HUES48 (cell line): Measurements from ENCODE around the gene APOL1.

Experiments used
- H3K27ac ChIP-seq: one replicate; pipeline ENCODE4 v1.7.0; 2013; ENCODE audit warnings: low read depth, low read length, inconsistent platforms
- H3K27me3 ChIP-seq: 2 replicates; pipeline ENCODE4 v1.6.1; 2013; ENCODE audit warnings: mild to moderate bottlenecking, low read length; ENCODE audit not compliant: control insufficient read depth, insufficient read depth
- H3K36me3 ChIP-seq: 2 replicates; pipeline ENCODE4 v1.6.1; 2013; ENCODE audit warnings: low read length; ENCODE audit not compliant: control insufficient read depth, insufficient read depth
- H3K4me1 ChIP-seq: 2 replicates; pipeline ENCODE4 v1.6.1; 2013; ENCODE audit warnings: mild to moderate bottlenecking, low read length; ENCODE audit not compliant: control insufficient read depth, insufficient read depth
- H3K4me3 ChIP-seq: 2 replicates; pipeline ENCODE4 v1.5.1; 2013; ENCODE audit warnings: mild to moderate bottlenecking, low read depth, low read length
- H3K9ac ChIP-seq: 2 replicates; pipeline ENCODE4 v1.6.1; 2013; ENCODE audit warnings: mild to moderate bottlenecking, low read depth, low read length, moderate library complexity
- H3K9me3 ChIP-seq: 2 replicates; pipeline ENCODE4 v1.6.1; 2013; ENCODE audit warnings: low read length; ENCODE audit not compliant: control insufficient read depth, insufficient read depth

Gene APOL1

DNA sequence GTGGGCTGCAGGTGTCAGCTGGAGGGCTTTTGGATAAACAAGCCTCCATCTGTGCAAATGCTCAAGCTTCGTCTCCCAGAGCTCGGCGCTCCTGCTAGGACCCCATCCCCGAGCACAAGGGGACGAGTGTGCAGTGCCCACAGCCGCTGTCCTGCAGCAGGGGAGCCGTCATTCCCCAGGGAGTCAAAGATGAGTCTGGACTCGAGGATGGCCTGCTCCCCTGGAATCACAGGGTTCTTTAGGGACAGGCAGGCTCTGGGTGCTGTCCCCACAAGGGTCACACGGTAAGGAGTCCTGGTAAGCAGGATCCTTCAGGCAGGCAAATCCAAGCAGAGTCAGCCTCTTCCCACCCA is 50.2 kb downstream of the APOL1 start:
- Histone ChIP-seq H3K9me3 (no peaks in the 10 kb centered on the region), H3K9ac (no peak overlapping the region), H3K4me1 (no peaks in the 10 kb centered on the region), H3K27ac (no peak overlapping the region), H3K4me3 (no peak overlapping the region), H3K27me3 (no peaks in the 10 kb centered on the region), H3K36me3 (peaks cover 97% of the 10 kb centered on the region)

DNA sequence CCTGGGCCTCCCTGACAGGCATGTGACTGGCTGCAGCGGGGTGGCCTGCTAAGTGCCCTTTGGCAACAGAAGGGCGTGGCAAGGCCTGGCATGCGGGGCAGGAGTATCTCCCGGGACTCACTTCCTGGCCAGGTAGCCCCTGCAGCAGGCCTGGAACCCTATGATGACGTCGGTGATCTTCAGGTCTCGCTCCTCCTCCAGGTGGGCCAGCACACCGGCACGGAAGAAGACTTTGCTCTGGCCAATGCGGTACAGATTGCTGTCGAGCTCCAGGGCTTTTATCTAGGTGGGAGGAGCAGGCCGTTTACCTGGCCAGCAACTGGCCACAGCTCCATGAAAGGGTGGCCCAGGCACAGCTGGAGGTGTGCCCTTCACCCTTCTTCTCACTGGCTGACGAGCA is 50.9 kb downstream of the APOL1 start:
- no peak overlapping the region for H3K4me3 ChIP-seq
- no peaks in the 10 kb centered on the region for H3K9me3 ChIP-seq
- H3K27ac ChIP-seq, result no peak overlapping the region
- H3K36me3 ChIP-seq, result peaks cover 97% of the 10 kb centered on the region
- H3K27me3 ChIP-seq, result no peaks in the 10 kb centered on the region
- H3K4me1 ChIP-seq, result no peaks in the 10 kb centered on the region
- H3K9ac ChIP-seq, result no peak overlapping the region

DNA sequence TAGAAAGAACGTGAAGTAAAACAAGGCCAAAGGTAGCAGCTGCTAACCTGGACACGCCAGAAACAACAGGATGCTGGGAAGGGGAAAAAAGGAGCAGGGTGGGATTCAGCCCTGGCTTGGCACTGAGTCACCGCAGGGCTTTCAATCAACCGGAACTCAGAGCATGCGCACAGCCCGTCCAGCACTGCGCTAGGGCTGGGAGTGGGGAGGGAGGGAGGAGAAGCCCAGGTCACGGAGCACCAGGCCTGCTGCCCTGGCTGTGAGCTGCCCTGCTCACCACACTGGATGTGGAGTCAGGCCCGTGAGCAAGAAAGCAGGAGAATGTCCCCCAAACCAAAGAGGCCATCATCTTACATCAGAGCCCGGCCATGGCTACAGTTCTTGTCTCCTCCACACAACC is 51.5 kb downstream of the APOL1 start:
- H3K36me3 ChIP-seq, result peaks cover 97% of the 10 kb centered on the region

DNA sequence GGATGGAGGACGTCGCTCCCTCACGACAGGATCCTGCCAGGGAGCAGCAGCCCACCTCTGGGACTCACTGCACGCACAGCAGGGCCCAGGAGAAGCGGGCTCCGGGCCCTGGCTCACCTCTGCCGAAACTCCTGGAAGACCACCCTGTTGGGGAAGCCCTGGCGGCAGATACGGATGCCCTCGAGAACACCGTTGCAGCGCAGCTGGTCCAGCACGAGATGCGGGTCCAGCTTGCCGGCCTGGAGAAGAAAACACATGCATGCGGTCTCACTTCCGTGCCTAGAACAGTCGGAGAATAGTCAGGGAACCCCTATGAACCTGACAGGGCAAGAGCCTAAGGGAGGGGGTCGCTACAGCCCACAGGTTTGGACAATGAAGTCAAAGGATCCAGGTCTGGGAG is 52.9 kb downstream of the APOL1 start:
- peaks cover 95% of the 10 kb centered on the region for H3K36me3 ChIP-seq
- no peaks in the 10 kb centered on the region for H3K27me3 ChIP-seq
- no peaks in the 10 kb centered on the region for H3K9me3 ChIP-seq
- no peaks in the 10 kb centered on the region for H3K4me1 ChIP-seq
- no peak overlapping the region for H3K4me3 ChIP-seq
- no peak overlapping the region for H3K27ac ChIP-seq
- no peak overlapping the region for H3K9ac ChIP-seq

More for the DNA sequence above, 51.5 kb downstream of the APOL1 start:
- Histone ChIP-seq H3K27me3 (no peaks in the 10 kb centered on the region), H3K9me3 (no peaks in the 10 kb centered on the region), H3K4me1 (no peaks in the 10 kb centered on the region), H3K27ac (no peak overlapping the region), H3K4me3 (no peak overlapping the region), H3K9ac (no peak overlapping the region)

DNA sequence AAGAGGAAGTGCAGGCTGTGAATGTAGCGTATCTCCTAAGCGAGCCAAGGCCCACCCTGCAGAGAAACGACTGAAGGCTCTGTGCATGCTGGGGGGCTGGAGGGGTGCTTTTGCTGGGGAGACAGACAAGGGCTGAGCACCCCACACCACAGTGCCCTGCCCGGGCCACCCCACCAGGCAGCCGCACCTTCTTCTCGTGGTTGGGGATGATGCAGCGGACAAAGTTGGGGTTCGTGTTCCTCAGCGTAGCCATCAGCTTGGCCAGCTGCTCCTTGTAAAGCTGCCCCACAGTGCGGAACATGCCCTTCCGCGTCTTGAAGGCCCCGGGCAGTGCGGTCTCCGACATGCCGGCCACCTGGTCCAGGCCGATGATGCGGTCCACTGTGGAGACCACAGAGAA is 53.3 kb downstream of the APOL1 start:
- Histone ChIP-seq H3K9me3 (no peaks in the 10 kb centered on the region), H3K27me3 (no peaks in the 10 kb centered on the region), H3K4me3 (no peak overlapping the region), H3K4me1 (no peaks in the 10 kb centered on the region), H3K27ac (no peak overlapping the region), H3K9ac (no peak overlapping the region), H3K36me3 (peaks cover 96% of the 10 kb centered on the region)

DNA sequence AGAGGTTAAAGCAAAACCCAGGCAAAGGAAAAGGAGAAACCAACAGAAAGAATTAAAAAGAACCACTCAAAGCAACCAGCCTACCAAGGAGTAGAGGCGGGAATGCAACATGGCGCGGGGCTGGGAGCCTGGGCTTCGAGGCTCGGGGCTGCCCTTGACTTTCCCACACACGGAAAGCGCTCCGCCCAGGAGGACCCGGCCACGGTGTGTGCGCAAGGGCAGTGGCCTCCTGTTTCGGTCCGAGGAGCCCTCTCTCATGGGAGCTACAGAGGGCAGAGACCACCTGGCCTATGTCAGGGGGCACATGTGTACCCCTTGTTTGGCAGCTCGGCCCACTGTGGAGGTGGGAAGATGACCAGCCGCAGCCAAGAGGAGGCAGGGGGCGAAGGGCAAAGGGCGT is 55.9 kb downstream of the APOL1 start:
- no peak overlapping the region for H3K27ac ChIP-seq
- no peak overlapping the region for H3K9ac ChIP-seq
- H3K4me1 ChIP-seq, result no peaks in the 10 kb centered on the region
- H3K4me3 ChIP-seq, result no peak overlapping the region
- no peaks in the 10 kb centered on the region for H3K27me3 ChIP-seq
- peaks cover 96% of the 10 kb centered on the region for H3K36me3 ChIP-seq
- H3K9me3 ChIP-seq, result no peaks in the 10 kb centered on the region

DNA sequence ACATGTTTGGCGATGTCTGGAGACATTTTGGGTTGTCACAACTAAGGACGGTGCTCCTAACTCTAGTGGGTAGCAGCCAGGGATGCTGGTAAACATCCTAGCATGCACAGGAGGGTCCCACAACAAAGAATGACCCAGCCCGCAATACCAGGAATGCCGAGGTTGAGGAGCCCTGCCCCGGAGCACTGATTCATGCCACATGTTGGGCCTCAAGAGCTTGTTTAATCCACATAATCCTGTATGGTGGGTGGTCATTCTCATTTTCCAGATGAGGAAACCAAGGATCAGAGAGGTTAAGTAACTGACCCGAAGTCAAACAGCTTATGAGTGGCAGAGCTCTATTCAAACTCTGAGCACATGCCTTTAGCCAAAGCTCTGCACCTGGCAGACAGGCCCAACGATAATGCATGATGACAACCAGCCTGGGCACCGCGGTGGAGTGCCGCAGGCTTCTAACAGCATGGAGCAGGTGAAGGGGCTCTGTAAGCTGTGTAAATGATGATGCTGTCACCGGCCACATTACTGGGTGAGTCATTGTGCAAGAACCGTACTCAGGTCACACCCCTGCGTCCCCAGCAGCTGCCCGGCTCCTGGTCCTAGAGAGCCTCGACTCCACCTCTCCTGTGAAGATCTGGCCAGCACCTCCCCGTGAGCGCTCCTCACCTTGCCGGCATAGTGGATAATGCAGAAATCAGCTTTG is 58.6 kb downstream of the APOL1 start:
- H3K4me1 ChIP-seq, result no peaks in the 10 kb centered on the region
- H3K9me3 ChIP-seq, result no peaks in the 10 kb centered on the region
- H3K27ac ChIP-seq, result no peak overlapping the region
- no peak overlapping the region for H3K4me3 ChIP-seq
- no peaks in the 10 kb centered on the region for H3K27me3 ChIP-seq
- no peak overlapping the region for H3K9ac ChIP-seq
- peaks cover 91% of the 10 kb centered on the region for H3K36me3 ChIP-seq

DNA sequence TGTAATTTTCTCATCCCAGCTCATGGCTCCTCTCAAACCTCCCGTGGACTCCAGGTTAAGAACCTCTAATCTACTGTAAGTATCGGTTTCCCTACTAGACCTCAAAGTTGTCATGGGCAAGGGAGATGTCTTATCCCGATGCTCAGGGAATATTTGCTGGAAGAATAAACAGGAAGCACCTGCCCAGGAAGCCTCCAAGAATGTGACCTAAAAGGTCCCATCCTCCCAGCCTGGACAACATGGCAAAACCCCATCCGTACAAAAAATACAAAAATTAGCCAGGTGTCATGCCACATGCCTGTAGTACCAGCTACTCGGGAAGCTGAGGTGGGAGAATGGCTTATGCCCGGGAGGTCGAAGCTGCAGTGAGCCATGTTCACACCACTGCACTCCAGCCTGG is 62.4 kb downstream of the APOL1 start:
- Histone ChIP-seq H3K36me3 (peaks cover 93% of the 10 kb centered on the region), H3K9me3 (no peaks in the 10 kb centered on the region), H3K27ac (no peak overlapping the region), H3K4me1 (no peaks in the 10 kb centered on the region), H3K27me3 (no peaks in the 10 kb centered on the region), H3K4me3 (no peak overlapping the region), H3K9ac (no peak overlapping the region)

DNA sequence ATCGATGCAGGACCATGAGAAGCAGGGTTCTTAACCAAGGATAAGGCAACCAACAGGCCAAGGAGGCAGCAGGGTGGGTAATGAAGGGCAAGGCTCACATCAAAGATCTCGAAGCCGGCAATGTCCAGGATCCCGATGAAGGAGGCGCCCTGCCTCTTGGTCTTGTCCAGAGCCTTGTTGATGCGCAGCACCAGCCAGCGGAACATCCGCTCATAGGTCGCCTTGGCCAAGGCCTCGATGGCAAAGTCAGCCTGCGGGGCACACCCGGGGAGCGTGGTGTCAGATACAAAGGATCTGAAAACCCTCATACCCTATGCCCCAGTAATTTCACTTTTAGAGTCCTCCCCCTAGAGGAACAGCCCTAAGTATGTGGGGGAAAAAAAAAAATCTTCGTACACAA is 63.5 kb downstream of the APOL1 start:
- no peaks in the 10 kb centered on the region for H3K27me3 ChIP-seq
- H3K4me3 ChIP-seq, result no peak overlapping the region
- no peak overlapping the region for H3K9ac ChIP-seq
- H3K36me3 ChIP-seq, result peaks cover 93% of the 10 kb centered on the region
- no peaks in the 10 kb centered on the region for H3K9me3 ChIP-seq
- no peak overlapping the region for H3K27ac ChIP-seq
- no peaks in the 10 kb centered on the region for H3K4me1 ChIP-seq
